Dermis blood vessel endothelial cell (primary cell): ENCODE data around the gene STAG1. TPM values are rescaled to one million over a fixed set of nuclear protein-coding genes. Genes with fewer than 3 reads are reported as not detected.
"Not testable (repeated sequence)": the region's sequence is repeated elsewhere in the genome, so short reads cannot be mapped to it uniquely, and the experiment has no call there.

ENCODE experiments used
- DNase-seq: peaks from one replicate; pipeline ENCODE4 v3.0.0; 2010
- total RNA-seq: library from RNA; depleted of rRNA; stranded (reverse); fragments of >200 nt; gene quantifications from 2 replicates; pipeline ENCODE4 v1.2.3, GENCODE V29; 2014

STAG1 gene
- total RNA-seq, 1 donor from 2014 or later: 45.8 TPM

DNA sequence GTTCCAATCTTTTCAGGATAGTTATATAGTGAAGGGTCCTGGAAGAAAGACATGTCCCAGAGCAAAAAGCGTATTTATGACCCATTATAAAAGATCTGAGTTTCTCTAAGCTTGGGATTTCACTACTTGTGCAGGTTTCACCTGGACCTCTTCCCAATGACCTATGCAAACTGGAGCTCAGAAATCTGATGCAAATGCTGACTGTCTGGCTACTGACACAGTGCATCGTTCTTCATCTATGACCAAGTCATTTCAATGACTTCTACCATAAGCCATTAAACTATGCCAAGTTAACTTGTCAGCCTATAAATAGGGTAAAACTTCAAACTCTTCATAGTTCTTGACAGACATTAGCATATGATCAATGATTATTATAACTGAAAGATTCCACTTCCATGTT, 11.1 kb downstream of the STAG1 start:
- DNase-seq: no peak

DNA sequence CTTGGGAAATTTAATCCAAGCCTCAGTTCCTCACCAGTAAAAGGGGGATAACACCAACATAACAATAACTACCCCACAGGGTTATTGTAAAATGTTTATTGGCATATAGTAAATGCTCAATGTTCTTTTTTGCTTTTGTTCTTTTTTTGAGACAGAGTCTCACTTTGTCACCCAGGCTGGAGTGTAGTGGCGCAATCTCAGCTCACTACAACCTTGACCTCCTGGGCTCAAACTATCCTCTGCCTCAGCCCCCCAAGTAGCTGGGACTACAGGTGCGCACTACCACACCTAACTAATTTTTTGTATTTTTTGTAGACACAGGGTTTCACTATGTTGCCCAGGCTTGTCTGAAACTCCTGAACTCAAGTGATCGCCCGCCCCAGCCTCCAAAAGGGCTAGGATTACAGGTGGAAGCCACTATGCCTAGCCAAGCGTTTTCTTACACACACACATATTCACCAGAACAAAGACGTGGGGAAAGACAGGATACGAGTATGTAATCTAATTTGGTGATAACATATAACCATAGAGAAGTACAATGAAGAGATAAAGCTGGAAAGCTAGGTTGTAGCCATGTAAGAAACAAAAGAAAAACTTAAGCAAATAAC, 11.7 kb downstream of the STAG1 start:
- DNase-seq: no peak

DNA sequence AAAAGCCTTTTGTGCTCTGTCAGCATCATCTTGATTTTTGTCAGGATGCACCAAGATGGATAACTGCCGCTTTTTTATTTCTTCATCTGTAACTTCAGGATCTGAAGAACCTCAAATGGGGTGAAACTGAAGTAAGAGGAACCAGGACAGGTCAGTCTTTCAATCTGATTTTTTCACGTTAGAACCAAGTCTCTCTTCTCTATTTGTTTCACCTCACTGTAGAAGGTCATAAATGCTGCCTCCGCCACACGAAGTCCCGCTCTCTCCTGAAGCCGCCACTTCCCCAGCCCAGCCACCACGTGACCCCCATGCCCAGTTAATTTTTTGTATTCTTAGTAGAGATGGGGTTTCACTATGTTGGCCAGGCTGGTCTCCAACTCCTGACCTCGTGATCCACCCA, 15.2 kb downstream of the STAG1 start:
- DNase-seq: not testable (repeated sequence)

- DNase-seq: no peak
Observed at GRCh38 chr3:136735103-136735502, 17.1 kb downstream of the STAG1 start.

DNA sequence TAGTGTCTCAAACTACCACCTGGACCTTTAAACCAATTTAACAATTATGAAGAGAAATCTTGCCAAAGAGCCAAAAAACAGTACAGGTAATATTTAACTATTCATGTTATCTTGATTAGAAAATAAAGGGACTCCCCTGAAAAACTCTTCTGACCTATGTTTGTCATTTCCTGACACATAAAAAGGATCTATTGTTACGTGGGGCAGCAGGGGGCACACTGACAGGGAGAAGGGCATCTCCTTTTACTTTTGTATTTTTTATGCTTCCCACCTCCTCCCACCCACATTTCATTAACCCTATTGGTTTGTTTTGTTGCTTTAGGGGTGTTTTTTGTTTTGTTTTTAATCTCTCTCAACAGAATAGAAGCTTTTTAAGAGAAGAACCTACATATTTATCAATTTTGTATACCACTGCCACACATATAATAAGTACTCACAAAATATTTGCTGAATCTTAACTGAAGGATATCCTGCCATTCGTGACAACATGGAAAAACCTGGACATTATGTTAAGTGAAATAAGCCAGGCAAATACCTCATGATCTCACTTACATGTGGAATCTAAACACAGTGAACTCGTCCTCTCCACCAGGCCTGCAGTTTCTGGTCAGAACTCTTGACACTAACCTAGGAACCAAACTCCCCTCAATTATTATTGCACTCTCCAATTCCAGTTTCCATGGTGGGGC, 17.7 kb downstream of the STAG1 start:
- DNase-seq: peak; percentile 70

DNA sequence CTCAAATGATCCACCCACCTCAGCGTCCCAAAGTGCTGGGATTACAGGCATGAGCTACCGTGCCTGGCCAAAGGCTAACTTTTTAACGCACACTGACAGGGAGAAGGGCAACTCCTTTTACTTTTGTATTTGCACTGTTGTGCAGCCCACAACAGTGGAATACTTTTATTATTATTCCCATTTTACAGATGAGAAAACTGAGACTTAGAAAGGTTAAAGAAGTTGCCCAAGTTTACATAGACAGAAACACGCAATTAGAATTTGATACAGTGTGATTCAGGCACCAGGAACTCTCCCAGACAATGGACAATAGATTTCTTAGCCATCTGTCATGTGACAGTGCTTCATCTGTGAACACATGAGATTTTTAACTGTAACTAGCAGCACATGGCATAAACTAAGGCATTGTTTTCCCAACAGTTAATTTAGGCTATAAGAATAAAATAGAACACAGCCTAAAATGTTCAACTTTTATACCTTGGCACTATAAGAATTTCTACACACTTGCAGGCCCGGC, 18.8 kb downstream of the STAG1 start:
- DNase-seq: peak; percentile 72

- DNase-seq: no peak
Observed at GRCh38 chr3:136731274-136731884, 20.8 kb downstream of the STAG1 start.

- no peak for DNase-seq
Observed at GRCh38 chr3:136730595-136731273, 21.4 kb downstream of the STAG1 start.

DNA sequence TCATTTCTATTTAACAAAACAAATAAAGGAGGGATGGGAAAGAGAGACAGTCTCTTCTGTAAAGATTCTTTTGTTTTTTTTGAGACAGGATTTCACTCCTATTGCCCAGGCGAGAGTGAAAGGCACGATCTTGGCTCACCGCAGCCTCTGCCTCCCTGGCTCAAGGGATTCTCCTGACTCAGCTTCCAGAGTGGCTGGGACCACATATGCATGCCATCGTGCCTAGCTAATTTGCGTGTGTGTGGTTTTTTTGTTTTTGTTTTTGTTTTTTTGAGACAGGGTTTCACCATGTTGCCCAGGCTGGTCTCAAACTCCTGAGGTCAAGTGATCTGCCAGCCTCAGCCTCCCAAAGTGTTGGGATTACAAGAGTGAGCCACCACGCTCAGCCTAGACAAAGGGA, 23.3 kb downstream of the STAG1 start:
- DNase-seq: peak; percentile 33

DNA sequence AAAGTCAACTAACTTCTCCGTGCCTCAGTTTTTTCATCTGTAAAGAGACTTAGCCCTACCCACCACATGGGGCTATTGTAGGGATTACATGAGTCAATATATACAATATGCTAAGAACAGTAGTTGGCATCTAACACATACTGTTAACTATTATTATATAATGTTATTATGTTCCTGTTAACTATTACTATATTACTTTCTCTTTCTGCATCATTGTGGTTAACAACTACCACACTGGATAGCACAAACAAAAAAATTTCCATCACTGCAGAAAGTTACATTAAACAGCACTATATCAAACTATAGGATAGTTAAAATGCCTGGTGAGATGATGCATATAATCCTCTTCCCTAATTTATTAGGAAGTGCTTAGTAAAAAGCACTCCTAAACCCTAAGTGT, 23.7 kb downstream of the STAG1 start:
- no peak for DNase-seq

DNA sequence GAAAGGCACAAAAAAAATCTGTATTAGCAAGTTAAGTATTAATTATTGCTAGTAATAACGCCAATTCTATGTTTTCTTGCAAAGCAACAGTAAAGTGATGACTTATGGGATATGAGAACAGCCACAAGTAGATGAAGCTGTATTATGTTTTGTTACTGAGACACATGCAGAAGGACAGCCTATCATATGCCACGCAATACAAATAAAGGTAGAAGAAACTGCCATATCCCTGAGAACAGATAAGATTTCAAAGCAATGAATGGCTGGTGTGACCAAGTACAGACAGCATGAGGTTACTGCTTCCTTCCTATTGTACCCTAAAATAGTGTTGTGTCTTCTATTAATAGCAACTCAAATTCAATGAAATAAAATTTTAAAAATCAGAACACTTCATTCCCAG, 26.7 kb downstream of the STAG1 start:
- DNase-seq: no peak

DNA sequence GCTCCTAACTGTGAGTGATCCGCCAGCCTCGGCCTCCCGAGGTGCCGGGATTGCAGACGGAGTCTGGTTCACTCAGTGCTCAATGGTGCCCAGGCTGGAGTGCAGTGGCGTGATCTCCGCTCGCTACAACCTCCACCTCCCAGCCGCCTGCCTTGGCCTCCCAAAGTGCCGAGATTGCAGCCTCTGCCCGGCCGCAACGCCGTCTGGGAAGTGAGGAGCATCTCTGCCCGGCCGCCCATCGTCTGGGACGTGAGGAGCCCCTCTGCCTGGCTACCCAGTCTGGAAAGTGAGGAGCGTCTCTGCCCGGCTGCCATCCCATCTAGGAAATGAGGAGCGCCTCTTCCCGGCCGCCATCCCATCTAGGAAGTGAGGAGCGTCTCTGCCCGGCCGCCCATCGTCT, 29.3 kb downstream of the STAG1 start:
- not testable (repeated sequence) for DNase-seq

GRCh38 chr3:136722399-136722798, 29.8 kb downstream of the STAG1 start:
- DNase-seq: not testable (repeated sequence)

- DNase-seq: no peak
Observed at GRCh38 chr3:136720091-136720490, 32.1 kb downstream of the STAG1 start.

DNA sequence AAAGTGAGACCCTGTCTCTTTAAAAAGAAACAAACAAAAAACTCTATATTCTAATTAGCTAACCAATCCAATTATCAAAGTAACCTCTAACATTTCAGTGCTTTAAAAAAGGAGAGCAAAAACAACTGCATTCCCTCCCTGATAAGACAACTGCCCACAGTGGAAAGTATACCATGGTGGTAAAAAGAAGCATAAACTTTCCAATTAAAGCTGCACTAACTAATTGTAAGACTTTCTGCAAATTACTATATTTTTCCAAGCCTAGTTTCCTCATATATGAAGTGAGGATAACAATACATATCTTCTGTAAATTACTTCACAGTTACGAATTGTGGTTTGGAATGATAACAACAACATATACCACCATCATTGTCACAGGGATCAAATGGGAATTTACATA, 35.5 kb downstream of the STAG1 start:
- no peak for DNase-seq

- DNase-seq: no peak
Observed at GRCh38 chr3:136714020-136714419, 38.2 kb downstream of the STAG1 start.

- no peak for DNase-seq
Observed at GRCh38 chr3:136712941-136713340, 39.2 kb downstream of the STAG1 start.

DNA sequence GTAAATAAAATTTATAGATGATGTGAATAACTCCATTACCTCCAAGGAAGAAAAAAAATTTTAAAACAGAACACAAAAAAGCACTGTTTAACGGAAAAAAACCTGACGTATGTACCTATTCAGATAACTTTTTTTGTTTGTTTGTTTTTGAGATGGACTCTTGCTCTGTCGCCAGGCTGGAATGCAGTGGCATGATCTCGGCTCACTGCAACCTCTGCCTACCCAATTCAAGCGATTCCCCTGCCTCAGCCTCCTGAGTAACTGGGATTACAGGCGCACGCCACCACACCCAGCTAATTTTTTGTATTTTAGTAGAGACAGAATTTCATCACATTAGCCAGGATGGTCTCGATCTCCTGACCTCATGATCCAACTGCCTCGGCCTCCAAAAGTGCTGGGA, 40.3 kb downstream of the STAG1 start:
- DNase-seq: not testable (repeated sequence)

- no peak for DNase-seq
Observed at GRCh38 chr3:136711277-136711676, 40.9 kb downstream of the STAG1 start.

- not testable (repeated sequence) for DNase-seq
Observed at GRCh38 chr3:136709775-136710174, 42.4 kb downstream of the STAG1 start.

- peak; percentile 14 for DNase-seq
Observed at GRCh38 chr3:136708333-136708985, 43.7 kb downstream of the STAG1 start.

DNA sequence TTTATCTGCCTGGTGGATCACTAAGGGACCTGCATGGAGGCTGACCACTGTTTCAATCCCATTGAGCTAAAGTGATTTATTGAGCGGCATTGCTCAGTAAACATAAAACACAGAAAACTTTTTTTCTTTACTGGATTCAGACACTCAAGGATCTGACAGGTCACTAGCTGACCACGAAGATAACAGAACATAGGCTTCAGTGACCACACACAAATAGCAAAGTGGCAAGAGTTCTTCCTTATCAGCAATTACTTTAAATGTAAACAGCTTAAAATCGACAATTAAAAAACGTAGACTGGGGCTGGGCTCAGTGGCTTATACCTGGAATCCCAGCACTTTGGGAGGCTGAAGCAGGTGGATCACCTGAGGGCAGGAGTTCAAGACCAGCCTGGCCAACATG, 48.7 kb downstream of the STAG1 start:
- no peak for DNase-seq
